Activated gamma-delta T cell (primary cell): ENCODE results near the gene TENT4A.

Experiments
- DNase-seq: peaks from one replicate; lab custom pipeline; 2025; lab: John Stamatoyannopoulos, UW

TENT4A gene

GRCh38 chr5:6752236-6752635 is 39.0 kb downstream of the TENT4A start:
- DNase-seq = no peak

GRCh38 chr5:6752782-6753181 is 39.5 kb downstream of the TENT4A start:
- DNase-seq = no peak

- DNase-seq = no peak
Measured at GRCh38 chr5:6753851-6754250, 40.6 kb downstream of the TENT4A start.

GRCh38 chr5:6754766-6755165 is 41.5 kb downstream of the TENT4A start:
- DNase-seq = no peak

GRCh38 chr5:6755519-6755918 is 42.3 kb downstream of the TENT4A start:
- DNase-seq = no peak

GRCh38 chr5:6755941-6756340 is 42.7 kb downstream of the TENT4A start:
- DNase-seq = no peak

- no peak for DNase-seq
Measured at GRCh38 chr5:6757414-6757969, 44.3 kb downstream of the TENT4A start.

GRCh38 chr5:6758236-6758635 is 45.0 kb downstream of the TENT4A start:
- DNase-seq = no peak

- DNase-seq = no peak
Measured at GRCh38 chr5:6758706-6759105, 45.5 kb downstream of the TENT4A start.

- DNase-seq = no peak
Measured at GRCh38 chr5:6759401-6759800, 46.2 kb downstream of the TENT4A start.

- DNase-seq = no peak
Measured at GRCh38 chr5:6759983-6760382, 46.8 kb downstream of the TENT4A start.

GRCh38 chr5:6760686-6761085 is 47.5 kb downstream of the TENT4A start:
- no peak for DNase-seq

- no peak for DNase-seq
Measured at GRCh38 chr5:6761333-6761732, 48.1 kb downstream of the TENT4A start.

- no peak for DNase-seq
Measured at GRCh38 chr5:6762116-6762515, 48.9 kb downstream of the TENT4A start.

GRCh38 chr5:6762697-6763096 is 49.5 kb downstream of the TENT4A start:
- DNase-seq = no peak

- no peak for DNase-seq
Measured at GRCh38 chr5:6763191-6763590, 50.0 kb downstream of the TENT4A start.

GRCh38 chr5:6765612-6766525 is 52.6 kb downstream of the TENT4A start:
- no peak for DNase-seq

- DNase-seq = no peak
Measured at GRCh38 chr5:6766604-6767093, 53.4 kb downstream of the TENT4A start.

- DNase-seq = no peak
Measured at GRCh38 chr5:6767481-6768063, 54.3 kb downstream of the TENT4A start.

- no peak for DNase-seq
Measured at GRCh38 chr5:6768590-6769230, 55.5 kb downstream of the TENT4A start.

- no peak for DNase-seq
Measured at GRCh38 chr5:6770826-6771607, 57.8 kb downstream of the TENT4A start.

- DNase-seq = no peak
Measured at GRCh38 chr5:6772886-6773285, 59.7 kb downstream of the TENT4A start.
